Stimulated activated CD8-positive, alpha-beta memory T cell treated with anti-CD3 and anti-CD28 coated beads, Interleukin-2, amount 100 ng/mL, for 1 hour (primary cell): ENCODE measurements around the gene SHOC2.

ENCODE experiments used
- DNase-seq, 2 donors: peaks; one replicate each; pipeline ENCODE4 v3.0.0-alpha.2; 2020; ENCODE audit warnings: low read depth in 2 of 2

SHOC2 gene

GRCh38 chr10:110946496-110946895, 27.1 kb downstream of the SHOC2 start:
- DNase-seq: no peak

GRCh38 chr10:110947061-110947595, 27.7 kb downstream of the SHOC2 start:
- DNase-seq: no peak

- no peak for DNase-seq
Observed at GRCh38 chr10:110951381-110951780, 32.0 kb downstream of the SHOC2 start.

- DNase-seq: no peak
Observed at GRCh38 chr10:110957606-110958005, 38.2 kb downstream of the SHOC2 start.

- DNase-seq: no peak
Observed at GRCh38 chr10:110959379-110960332, 40.3 kb downstream of the SHOC2 start.

- no peak for DNase-seq
Observed at GRCh38 chr10:110960333-110960712, 40.9 kb downstream of the SHOC2 start.

- DNase-seq: no peak
Observed at GRCh38 chr10:110962443-110962842, 43.0 kb downstream of the SHOC2 start.

- no peak for DNase-seq
Observed at GRCh38 chr10:110963162-110963561, 43.8 kb downstream of the SHOC2 start.

- DNase-seq: no peak
Observed at GRCh38 chr10:110964681-110965080, 45.3 kb downstream of the SHOC2 start.

- no peak for DNase-seq
Observed at GRCh38 chr10:110965216-110965615, 45.8 kb downstream of the SHOC2 start.

- no peak for DNase-seq
Observed at GRCh38 chr10:110966146-110966545, 46.7 kb downstream of the SHOC2 start.

- no peak for DNase-seq
Observed at GRCh38 chr10:110967009-110967630, 47.7 kb downstream of the SHOC2 start.

- no peak for DNase-seq
Observed at GRCh38 chr10:110967645-110968044, 48.2 kb downstream of the SHOC2 start.

- no peak for DNase-seq
Observed at GRCh38 chr10:110969183-110969582, 49.8 kb downstream of the SHOC2 start.

- no peak for DNase-seq
Observed at GRCh38 chr10:110971638-110972037, 52.2 kb downstream of the SHOC2 start.

- no peak for DNase-seq
Observed at GRCh38 chr10:110972231-110973134, 53.1 kb downstream of the SHOC2 start.

GRCh38 chr10:110973400-110973799, 54.0 kb downstream of the SHOC2 start:
- DNase-seq: no peak

GRCh38 chr10:110976577-110976976, 57.2 kb downstream of the SHOC2 start:
- DNase-seq: no peak

GRCh38 chr10:110977662-110978061, 58.3 kb downstream of the SHOC2 start:
- no peak for DNase-seq

GRCh38 chr10:110978204-110978603, 58.8 kb downstream of the SHOC2 start:
- no peak for DNase-seq

- no peak for DNase-seq
Observed at GRCh38 chr10:110979611-110980010, 60.2 kb downstream of the SHOC2 start.

GRCh38 chr10:110980807-110981206, 61.4 kb downstream of the SHOC2 start:
- no peak for DNase-seq
